ENCODE data around the gene RNF212.
A peak's percentile ranks its signal among the peaks of the same experiment; 100 is the strongest.

Gene RNF212

DNA sequence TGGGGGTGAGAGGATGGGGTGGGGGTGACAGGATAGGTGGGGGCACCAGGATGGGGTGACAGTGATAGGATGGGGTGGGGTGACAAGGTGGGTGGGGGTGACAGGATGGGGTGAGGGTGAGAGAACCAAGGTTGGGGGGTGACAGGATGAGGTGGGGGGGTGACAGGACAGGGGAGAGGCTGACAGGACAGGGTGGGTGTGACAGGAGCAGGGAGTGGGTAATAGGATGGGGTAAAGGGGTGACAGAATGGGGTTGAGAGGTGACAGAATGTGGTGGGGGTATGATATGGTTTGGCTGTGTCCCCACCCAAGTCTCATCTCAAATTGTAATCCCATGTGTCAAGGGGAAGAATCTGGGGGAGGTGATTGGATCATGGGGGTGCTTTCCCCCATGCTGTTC, 26.0 kb downstream of the RNF212 start:
- DNase-seq: no peak

DNA sequence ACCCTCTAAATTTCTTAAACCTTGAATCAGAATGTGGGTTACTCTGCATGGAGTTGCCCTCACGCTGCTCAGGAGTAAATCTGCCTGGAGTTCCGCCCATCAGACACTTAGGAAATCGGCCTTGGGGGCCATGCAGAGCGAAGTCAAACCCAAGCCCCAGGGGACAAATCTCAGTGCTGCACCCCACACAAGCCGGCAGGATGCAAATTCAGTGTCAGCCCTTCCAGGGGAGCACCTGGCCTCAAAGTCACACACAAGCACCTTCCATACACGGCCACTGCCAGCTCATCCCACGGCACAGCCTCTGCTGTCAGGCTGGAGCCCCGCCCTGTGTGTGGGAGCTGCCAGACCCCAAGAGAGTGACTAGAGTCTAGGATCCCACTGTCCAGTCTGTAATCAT, 27.4 kb downstream of the RNF212 start:
- no peak for DNase-seq

GRCh38 chr4:1085404-1085799, 28.0 kb downstream of the RNF212 start:
- no peak for DNase-seq

DNA sequence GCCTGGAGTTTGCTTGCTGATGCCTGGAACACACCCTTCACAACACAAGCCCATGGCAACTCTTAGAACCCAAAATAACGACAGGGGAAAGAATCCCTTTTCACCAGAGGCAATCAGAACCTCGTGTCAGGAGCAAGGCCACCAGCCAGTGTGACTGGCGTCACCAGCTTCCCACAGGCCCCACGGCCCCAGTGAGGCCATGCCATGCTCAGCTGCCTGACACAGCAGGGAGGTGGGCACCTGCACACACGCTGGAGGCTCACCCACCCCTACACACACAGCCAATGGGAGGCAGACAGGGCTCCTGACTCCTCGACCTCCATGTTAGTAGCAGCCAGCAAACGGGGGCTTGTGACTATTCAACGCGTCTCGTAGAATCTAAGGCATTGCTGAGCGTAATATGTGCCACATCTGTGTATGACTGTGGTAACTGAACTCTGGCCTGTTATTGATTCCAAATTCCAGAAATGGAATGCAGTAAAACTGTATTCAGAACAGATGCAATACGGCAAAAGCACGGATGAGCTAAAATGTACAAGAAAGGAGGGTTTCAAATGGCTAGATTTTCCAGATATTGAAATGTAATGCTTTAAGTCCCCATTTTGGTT, 28.5 kb downstream of the RNF212 start:
- no peak for DNase-seq

DNA sequence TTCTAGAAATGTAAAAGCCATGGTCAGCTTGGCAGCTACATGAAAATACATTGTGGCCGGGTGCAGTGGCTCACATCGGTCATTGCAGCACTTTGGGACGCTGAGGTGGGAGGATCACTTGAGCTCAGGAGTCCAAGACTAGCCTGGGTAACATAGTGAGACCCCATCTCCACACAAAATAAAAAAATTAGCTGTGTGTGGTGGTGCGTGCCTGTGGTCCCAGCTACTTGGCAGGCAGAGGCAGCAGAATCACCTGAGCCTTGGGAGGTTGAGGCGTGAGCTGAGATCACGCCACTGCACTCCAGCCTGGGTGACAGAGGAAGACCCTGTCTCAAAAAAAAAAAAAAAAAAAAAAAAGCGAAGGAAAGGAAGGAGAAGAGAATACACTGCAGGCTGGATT, 29.0 kb downstream of the RNF212 start:
- no peak for DNase-seq

DNA sequence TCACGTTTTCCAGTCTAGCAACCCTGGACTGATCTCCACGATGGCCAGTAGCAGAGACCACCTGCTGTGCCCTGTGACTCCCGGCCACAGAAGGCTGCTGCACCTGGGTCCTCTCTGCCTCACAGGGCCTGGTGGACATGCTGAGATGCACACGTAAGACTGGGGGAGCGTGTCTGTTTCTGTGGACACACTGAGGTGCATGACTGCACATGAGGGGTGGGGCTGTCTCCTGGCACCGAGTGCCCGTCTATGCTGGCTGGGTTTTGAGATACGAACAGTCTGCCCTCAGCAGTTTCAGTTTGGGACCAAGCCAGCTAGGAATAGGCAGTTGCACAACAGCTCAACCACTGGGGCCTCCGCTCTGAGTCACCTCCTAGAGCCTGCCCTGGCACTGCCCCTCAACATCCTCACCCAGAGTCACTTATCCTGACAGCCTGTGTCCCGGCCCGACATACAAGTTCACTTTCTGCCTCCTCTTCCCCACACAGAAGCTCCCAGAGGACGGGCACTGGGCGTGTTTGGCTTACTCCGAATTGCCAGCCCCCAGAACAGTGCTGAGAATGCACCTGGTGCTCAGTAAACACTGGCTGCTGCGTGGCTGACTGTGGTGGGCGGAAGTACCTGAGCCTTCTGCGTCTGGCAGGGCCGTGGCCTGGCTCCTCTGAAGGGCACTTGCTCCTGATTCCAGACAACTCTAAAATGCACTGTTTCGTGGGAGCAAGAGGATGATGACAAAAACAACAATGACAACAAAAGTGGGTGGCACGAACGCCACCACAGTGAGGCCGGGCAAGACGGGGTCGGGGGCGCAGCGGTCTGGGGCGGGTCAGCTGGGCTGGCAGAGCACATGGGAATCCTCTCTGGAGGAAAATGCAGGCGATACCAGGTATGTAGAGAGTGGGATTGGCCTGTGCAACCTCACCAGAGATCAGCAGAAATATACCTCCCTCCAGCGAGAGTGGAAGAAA, 30.9 kb downstream of the RNF212 start:
- no peak for DNase-seq

GRCh38 chr4:1081689-1082040, 31.7 kb downstream of the RNF212 start:
- DNase-seq: peak; percentile 57

- DNase-seq: peak; percentile 41
These were observed 32.2 kb downstream of the RNF212 start for GRCh38 chr4:1080961-1081688.

DNA sequence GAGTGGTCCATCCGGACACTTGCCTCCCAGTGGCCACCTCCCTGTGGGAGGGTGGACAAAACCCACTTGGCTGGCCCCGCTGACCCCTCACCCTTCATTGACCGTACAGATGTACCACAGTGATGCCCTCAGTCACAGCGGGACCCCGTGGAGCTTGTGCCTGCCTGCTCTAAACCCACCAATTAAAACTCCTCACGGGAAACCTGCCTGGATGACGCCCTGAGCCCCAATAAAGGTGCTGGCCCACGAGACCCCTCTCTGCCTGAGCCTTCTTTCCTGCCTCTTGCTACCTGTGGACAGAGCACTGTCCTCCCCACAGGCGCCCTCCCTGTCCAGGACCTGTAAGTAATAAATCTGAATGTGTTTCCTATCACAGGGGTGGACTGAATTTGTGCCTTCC, 32.9 kb downstream of the RNF212 start:
- DNase-seq: no peak

- no peak for DNase-seq
These were observed 33.6 kb downstream of the RNF212 start for GRCh38 chr4:1079711-1080265.

DNA sequence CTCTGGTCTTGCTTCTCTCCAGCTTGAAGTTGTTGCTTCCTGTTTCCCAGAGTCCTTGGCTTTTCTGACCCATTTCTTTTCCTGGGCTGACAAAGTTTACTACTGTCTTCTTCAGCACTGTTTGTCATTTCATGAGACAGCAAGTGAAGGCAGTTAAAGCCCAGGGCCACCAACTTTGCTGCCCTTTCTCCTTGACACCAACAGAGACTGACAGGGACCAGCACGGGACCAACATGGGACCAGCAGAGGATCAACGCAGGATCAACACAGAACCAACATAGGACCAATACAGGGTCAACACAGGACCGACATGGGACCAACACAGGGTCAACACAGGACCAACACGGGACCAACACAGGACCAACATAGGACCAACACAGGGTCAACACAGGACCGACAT, 34.9 kb downstream of the RNF212 start:
- no peak for DNase-seq

- DNase-seq: no peak
These were observed 35.5 kb downstream of the RNF212 start for GRCh38 chr4:1077711-1078477.

DNA sequence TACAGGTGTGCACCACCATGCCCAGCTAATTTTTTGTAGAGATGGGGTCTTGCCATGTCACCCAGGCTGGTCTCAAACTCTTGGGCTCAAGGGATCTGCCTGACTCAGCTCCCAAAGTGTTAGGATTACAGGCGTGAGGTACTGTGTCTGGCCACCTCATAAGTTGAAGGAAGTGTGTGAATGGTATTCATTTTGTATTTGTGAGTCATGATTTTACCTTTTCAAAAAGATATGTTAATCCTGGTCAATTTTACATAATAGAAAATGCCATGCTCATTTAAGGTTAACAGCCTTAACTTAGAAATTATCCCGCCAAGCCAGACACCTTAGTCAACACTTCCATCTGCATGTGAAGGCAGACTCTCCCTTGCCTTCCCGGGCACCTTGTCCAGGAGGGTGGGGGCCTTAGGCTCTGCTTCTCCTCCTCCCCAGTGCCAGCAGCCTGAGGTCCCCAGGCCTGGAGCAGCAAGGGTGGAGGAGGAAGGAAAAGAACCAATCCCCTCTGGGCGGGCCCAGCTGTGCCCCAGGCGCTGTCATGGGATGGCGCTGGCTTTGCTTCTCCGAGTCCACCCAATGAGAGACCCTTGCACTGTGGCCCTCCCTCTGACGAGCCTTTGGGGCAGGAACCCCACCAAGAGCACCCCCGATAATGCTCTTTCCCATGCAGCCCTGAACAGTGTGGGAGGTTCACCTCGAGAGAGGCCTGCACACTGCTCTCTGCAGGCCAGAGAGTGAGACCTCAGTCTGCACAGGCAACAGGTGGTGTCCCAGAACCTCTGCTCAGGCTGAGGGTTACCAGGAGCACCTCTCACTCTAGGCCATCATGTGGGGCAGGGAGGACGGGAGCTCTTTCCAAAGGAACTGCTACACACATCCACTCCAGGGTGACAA, 37.3 kb downstream of the RNF212 start:
- no peak for DNase-seq

- DNase-seq: no peak
These were observed 38.1 kb downstream of the RNF212 start for GRCh38 chr4:1075225-1075624.

DNA sequence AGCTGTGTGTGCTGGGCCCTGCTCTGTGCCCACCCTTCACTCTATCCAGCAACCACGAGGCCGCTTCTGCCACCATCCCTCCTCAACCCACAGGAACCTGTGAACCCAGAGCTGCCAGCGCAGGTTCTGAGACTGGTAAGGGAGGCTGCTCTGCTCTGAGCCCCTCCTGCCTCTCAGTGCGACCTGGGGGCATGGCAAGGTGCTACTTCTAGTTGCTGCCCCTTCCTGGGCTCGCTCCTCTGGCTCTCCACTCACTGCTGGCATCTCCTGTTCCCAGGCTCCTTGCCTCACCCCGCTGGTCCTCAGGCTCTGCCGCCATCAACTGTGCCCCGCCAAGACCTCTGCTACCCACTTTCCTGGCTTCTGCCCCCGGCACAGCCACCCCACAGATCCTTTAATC, 39.3 kb downstream of the RNF212 start:
- no peak for DNase-seq

DNA sequence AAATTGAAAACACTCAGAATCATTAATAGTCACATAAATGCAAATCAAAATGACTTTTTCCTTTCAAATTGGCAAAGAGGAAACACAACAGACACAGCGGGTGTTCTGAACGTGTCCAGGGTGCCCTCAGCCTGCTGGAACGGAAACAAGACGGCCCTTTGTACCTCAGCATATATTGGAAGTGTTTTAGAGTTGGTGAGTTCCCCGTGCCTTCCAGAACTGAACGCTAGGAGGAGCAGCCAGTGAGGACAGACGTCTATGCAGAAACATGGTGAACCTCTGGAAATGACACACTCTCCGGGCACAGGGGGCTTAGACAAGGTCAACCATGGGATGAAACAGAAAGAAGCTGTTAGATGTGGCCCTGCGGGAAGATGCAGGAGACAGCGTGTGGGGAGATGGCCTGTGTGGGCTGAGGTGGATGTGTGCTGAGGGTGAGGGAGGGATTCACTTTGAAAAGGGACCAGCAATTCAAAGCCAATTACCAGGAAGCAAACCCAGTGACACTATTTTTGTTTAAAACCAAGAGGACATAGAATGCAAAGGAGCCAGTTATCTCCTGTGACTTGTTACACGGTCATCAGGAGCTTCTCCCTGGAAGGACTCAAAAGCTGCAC, 40.4 kb downstream of the RNF212 start:
- peak; percentile 37 for DNase-seq

DNA sequence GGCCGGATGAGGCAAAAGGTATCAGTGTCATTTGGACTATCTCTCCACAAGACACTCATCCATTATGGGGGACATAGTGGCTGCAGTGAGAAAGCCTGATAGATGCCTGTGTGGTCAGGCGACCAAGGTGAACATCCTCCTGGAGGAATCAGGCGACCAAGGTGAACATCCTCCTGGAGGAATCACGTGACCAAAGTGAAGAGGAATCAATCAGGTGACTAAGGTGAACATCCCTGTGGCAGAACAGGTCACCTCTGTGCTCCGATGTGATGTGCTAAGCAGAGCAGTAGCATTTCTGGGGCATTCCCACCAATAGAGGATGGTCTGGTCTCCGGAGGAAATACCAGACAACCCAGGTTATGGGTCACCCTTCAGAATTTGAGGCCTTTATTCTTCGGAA, 44.0 kb downstream of the RNF212 start:
- no peak for DNase-seq

DNA sequence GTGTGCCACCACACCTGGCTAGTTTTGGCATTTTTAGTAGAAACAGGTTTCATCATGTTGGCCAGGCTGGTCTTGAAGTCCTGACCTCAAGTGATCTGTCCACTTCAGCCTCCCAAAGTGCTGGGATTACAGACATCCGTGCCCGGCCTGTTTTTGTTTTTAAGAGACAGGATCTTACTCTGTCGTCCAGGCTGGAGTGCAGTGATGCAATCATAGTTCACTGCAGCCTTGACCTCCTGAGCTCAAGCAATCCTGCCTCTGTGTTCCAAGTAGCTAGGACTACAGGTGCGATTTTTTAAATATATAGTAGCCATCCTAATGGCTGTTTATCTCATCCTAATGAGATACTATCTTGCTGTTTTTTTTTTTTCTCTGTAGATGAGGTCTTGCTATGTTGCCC, 47.6 kb downstream of the RNF212 start:
- no peak for DNase-seq

GRCh38 chr4:1062419-1062818, 50.9 kb downstream of the RNF212 start:
- DNase-seq: no peak

DNA sequence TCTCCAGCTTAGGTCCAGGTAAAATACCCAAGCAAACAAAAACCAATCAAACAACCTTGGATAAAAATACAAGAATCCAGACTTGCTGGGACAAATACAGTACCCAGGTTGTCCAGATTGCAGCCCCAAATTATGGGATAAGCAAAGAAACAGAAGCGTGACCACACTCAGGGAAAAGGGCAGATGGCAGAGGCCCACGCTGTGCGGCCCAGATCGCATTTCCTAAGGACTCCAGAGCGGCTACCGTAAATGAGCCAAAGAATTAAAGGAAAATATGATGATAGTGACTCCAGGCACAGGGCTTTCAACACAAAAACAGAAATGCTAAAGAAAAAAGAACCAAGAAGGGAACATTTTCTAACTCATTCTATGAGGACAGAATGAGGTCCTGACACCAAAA, 51.6 kb downstream of the RNF212 start:
- DNase-seq: no peak

DNA sequence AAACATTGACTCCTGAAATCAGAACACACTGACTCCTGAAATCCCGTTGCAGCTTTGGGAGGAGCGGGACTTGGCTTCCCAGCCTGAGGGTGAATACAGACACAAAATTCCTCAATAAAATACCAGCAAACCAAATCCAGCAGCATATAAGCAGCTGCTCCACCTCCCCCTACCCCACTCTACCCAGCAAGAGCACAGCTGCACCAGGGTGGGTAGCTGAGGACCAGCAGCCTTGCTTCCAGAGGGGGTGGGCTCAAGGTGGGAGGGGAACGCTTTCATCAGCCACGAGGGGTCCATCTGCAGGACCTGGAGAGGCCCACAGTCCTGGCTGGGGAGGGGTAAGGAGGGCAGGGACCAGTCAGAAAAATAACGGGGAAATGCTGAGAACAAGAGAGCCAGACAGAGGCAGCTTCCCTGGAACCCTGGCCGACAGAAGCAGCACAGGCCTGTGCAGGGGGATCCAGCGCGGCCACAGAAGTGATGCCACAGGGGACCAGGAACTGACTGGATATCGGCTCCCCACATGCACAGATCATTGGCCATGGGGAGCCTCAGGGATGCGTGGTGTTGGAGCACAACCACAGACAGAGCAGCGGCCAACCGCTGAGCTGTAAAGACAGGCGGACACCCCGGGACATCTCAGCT, 52.2 kb downstream of the RNF212 start:
- no peak for DNase-seq
